H1 (cell line): ENCODE data around the gene ASCL5.

Experiments
- CEBPB ChIP-seq: IDR thresholded peaks from 2 replicates; pipeline ENCODE4 v1.6.1; 2012; ENCODE audit warnings: low read depth, low read length
- CHD2 ChIP-seq: IDR thresholded peaks from 2 replicates; pipeline ENCODE4 v1.6.1; 2012; ENCODE audit warnings: low read length, improper control_type of control experiment
- EP300 ChIP-seq, 2 experiments: IDR thresholded peaks; 1 replicate in 1 of 2; 2 replicates in 1 of 2; pipeline ENCODE4 v1.6.1; 2011 to 2012; ENCODE audit warnings: low read depth in 2 of 2, low read length in 2 of 2, mild to moderate bottlenecking in 2 of 2, borderline replicate concordance in 1 of 2, inconsistent platforms in 1 of 2, moderate library complexity in 1 of 2
- EZH2 ChIP-seq: fragments of 200-600 bp; sonication (generic); IDR thresholded peaks from 2 replicates; pipeline ENCODE4 v1.7.1; 2012; ENCODE audit warnings: low read depth, mild to moderate bottlenecking, moderate library complexity, low read length, inconsistent platforms; ENCODE audit not compliant: severe bottlenecking
- MAFK ChIP-seq: IDR thresholded peaks from 2 replicates; pipeline ENCODE4 v1.6.1; 2012; ENCODE audit warnings: low read depth, mild to moderate bottlenecking, improper control_type of control experiment, low read length
- PHF8 ChIP-seq: fragments of 200-600 bp; sonication (generic); conservative IDR thresholded peaks from 2 replicates; pipeline ENCODE4 v1.7.1; 2012; ENCODE audit warnings: low read depth, mild to moderate bottlenecking, inconsistent platforms, low read length, moderate library complexity
- POLR2AphosphoS5 ChIP-seq: IDR thresholded peaks from 2 replicates; pipeline ENCODE4 v1.6.1; 2011; ENCODE audit warnings: low read depth, low read length
- RXRA ChIP-seq: IDR thresholded peaks from 2 replicates; pipeline ENCODE4 v1.6.1; 2011; ENCODE audit warnings: low read depth, mild to moderate bottlenecking, low read length, moderate library complexity; ENCODE audit not compliant: insufficient read depth
- SUZ12 ChIP-seq: fragments of 200-600 bp; sonication (generic); IDR thresholded peaks from 2 replicates; pipeline ENCODE4 v1.6.1; 2012; ENCODE audit warnings: mild to moderate bottlenecking, inconsistent platforms, low read length, moderate library complexity, mixed read lengths
- TF ChIP-seq, protein P1 (sequence below): IDR thresholded peaks from 2 replicates; pipeline ENCODE4 v1.6.1; 2011; ENCODE audit warnings: low read depth, mild to moderate bottlenecking, low read length; ENCODE audit not compliant: insufficient read depth
- TF ChIP-seq, protein P2 (sequence below): IDR thresholded peaks from 2 replicates; pipeline ENCODE4 v1.6.1; 2012; ENCODE audit warnings: low read length, inconsistent platforms
- TF ChIP-seq, protein P3 (sequence below), 3 experiments: IDR thresholded peaks; 1 replicate in 2 of 3; 2 replicates in 1 of 3; pipeline versions ENCODE4 v1.5.1 to v1.6.1; 2011; ENCODE audit warnings: low read length in 3 of 3, mild to moderate bottlenecking in 3 of 3, inconsistent platforms in 2 of 3, low read depth in 1 of 3, moderate library complexity in 1 of 3; ENCODE audit not compliant: insufficient read depth in 1 of 3; ENCODE audit errors: control extremely low read depth in 1 of 3

DNA sequence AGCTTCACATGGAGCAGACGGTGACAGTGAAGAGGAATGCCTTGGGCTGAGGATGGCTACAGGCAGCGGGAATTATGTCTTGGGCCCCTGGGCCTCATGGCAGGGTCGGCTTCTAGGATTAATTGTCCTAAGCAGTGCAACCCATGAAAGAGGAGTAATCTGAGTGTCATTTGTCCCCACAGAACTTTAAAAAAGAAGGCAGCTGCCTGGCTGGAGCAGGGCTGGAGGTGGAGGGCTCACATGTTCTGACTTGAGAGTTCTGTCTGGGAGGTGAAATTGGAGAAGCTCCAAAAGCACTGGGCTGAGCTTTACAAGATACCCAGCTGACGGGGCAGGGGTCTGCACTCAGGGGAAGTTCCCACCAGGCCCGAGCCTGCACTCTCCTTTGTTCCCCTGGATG lies 37.4 kb downstream of the ASCL5 start:
- TF ChIP-seq, protein P1, sequence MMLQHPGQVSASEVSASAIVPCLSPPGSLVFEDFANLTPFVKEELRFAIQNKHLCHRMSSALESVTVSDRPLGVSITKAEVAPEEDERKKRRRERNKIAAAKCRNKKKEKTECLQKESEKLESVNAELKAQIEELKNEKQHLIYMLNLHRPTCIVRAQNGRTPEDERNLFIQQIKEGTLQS = no peak
- TF ChIP-seq SUZ12 (no peak), EZH2 (no peak), EP300 (IDR thresholded peaks at IDR 0.05; ENCODE audit: borderline replicate concordance in 1 of 2, low read depth in 2 of 2, low read length in 2 of 2) (no peak), RXRA (no peak), PHF8 (no peak), CHD2 (no peak), POLR2AphosphoS5 (no peak), CEBPB (no peak), MAFK (no peak)
- TF ChIP-seq, protein P2, sequence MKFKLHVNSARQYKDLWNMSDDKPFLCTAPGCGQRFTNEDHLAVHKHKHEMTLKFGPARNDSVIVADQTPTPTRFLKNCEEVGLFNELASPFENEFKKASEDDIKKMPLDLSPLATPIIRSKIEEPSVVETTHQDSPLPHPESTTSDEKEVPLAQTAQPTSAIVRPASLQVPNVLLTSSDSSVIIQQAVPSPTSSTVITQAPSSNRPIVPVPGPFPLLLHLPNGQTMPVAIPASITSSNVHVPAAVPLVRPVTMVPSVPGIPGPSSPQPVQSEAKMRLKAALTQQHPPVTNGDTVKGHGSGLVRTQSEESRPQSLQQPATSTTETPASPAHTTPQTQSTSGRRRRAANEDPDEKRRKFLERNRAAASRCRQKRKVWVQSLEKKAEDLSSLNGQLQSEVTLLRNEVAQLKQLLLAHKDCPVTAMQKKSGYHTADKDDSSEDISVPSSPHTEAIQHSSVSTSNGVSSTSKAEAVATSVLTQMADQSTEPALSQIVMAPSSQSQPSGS = no peak
- TF ChIP-seq, protein P3, sequence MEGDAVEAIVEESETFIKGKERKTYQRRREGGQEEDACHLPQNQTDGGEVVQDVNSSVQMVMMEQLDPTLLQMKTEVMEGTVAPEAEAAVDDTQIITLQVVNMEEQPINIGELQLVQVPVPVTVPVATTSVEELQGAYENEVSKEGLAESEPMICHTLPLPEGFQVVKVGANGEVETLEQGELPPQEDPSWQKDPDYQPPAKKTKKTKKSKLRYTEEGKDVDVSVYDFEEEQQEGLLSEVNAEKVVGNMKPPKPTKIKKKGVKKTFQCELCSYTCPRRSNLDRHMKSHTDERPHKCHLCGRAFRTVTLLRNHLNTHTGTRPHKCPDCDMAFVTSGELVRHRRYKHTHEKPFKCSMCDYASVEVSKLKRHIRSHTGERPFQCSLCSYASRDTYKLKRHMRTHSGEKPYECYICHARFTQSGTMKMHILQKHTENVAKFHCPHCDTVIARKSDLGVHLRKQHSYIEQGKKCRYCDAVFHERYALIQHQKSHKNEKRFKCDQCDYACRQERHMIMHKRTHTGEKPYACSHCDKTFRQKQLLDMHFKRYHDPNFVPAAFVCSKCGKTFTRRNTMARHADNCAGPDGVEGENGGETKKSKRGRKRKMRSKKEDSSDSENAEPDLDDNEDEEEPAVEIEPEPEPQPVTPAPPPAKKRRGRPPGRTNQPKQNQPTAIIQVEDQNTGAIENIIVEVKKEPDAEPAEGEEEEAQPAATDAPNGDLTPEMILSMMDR (IDR thresholded peaks at IDR 0.05; ENCODE audit: control extremely low read depth in 1 of 3, insufficient read depth in 1 of 3, low read depth in 1 of 3, low read length in 3 of 3) = no peak
